ENCODE measurements around the gene KAT7. TPM values are rescaled to one million over a fixed set of nuclear protein-coding genes. Genes with fewer than 3 reads are reported as not detected.

KAT7 gene
- total RNA-seq, 2 experiments from 2014 or later: 61.2 to 66.6 TPM

GRCh38 chr17:49843774-49844350 lies 55.4 kb downstream of the KAT7 start:
- ATAC-seq: no peak
- peak; percentile 38 for DNase-seq
- Mint-ChIP-seq H3K4me1 (ENCODE audit: low read depth) (peaks cover 7% of the 10 kb centered on the region), H3K27me3 (no peaks in the 10 kb centered on the region), H3K4me3 (no peak overlapping the region), H3K36me3 (ENCODE audit: low read depth) (peaks cover 1% of the 10 kb centered on the region), H3K27ac (no peak overlapping the region), H3K9me3 (no peaks in the 10 kb centered on the region)
- intact Hi-C loops (cut with micrococcal nuclease): no loop called here
- CTCF ChIA-PET: interaction anchor here (0.8 kb wide), 1 partner anchor 136 kb away, joined by 3 read pairs; the partner anchor contains the start of gene SLC35B1
- TF ChIP-seq, protein P1, sequence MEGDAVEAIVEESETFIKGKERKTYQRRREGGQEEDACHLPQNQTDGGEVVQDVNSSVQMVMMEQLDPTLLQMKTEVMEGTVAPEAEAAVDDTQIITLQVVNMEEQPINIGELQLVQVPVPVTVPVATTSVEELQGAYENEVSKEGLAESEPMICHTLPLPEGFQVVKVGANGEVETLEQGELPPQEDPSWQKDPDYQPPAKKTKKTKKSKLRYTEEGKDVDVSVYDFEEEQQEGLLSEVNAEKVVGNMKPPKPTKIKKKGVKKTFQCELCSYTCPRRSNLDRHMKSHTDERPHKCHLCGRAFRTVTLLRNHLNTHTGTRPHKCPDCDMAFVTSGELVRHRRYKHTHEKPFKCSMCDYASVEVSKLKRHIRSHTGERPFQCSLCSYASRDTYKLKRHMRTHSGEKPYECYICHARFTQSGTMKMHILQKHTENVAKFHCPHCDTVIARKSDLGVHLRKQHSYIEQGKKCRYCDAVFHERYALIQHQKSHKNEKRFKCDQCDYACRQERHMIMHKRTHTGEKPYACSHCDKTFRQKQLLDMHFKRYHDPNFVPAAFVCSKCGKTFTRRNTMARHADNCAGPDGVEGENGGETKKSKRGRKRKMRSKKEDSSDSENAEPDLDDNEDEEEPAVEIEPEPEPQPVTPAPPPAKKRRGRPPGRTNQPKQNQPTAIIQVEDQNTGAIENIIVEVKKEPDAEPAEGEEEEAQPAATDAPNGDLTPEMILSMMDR (IDR thresholded peaks at IDR 0.05): no peak
- POLR2A ChIA-PET: interaction anchor here (1.4 kb wide), 1 partner anchor 10 kb away, joined by 3 read pairs; no protein-coding TSS in a partner anchor

DNA sequence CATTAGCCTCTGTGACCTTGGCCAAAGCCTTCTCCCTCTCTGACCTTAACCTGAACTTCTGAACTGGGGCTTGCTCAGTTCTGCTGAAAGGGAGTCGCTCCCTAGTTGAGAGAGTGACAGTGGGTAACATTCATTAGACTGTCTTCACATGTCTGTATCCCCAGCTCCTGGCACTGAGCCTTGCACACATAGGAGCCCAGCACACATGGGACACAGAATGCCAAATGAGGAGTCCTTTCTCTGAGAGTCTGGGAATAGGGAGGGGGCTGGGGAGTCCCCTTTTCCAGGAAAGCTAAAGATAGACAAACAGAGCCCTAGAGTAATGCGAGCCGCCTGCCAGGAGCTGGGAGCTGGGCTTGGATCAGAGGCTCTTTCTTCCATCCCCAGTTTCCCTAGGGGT lies 56.8 kb downstream of the KAT7 start:
- TF ChIP-seq, protein P1 (IDR thresholded peaks at IDR 0.05): no peak
- Mint-ChIP-seq H3K9me3 (no peaks in the 10 kb centered on the region), H3K36me3 (ENCODE audit: low read depth) (peaks cover 1% of the 10 kb centered on the region), H3K27ac (peak overlapping the region; percentile 32), H3K4me1 (ENCODE audit: low read depth) (peaks cover 7% of the 10 kb centered on the region), H3K4me3 (no peak overlapping the region), H3K27me3 (no peaks in the 10 kb centered on the region)
- ChIA-PET CTCF (interaction anchor here (0.8 kb wide), 1 partner anchor 410 kb away, joined by 3 read pairs; no protein-coding TSS in a partner anchor), POLR2A (no interaction called here)
- ATAC-seq (no peak), DNase-seq (no peak)
- intact Hi-C loops (cut with micrococcal nuclease): no loop called here

DNA sequence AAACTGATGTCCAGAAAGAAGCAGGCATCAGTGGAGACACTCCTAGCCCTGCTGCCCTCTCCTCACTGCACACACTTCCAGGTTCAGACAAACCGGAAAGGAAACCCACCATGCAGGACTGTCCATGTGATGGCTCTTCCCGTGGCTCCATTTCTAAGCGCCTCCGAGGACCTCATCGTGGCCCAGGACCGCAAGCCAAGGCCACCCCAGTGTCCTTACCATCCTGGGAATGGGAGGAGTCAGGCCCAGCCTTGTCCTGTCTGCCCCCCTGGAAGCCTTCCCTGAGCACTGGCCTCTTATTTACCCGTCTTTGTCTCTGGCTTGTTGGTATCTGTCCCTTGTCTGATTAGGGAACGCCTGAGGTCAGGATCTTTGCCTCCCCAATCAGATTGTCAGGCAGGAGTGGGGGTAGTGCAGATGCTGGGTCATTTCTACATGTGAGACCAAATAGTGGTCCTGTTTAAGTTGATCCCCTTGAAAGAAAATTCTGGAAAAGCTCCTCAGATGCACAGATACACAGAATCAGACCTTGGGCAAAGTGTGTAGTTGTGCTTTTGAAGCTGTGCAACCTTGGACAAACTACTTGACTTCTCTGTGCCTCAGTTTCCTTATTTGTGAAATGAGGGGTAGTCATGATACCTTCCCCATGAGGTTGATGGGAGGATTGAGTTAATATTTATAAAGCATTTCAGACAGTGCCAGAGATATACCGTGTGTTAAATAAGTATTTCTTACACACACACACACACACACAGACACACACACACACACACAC lies 58.6 kb downstream of the KAT7 start:
- Mint-ChIP-seq H3K36me3 (ENCODE audit: low read depth) (no peaks in the 10 kb centered on the region), H3K9me3 (no peaks in the 10 kb centered on the region), H3K4me3 (no peak overlapping the region), H3K27me3 (no peaks in the 10 kb centered on the region), H3K4me1 (ENCODE audit: low read depth) (peaks cover 19% of the 10 kb centered on the region), H3K27ac (no peak overlapping the region)
- ChIA-PET POLR2A (interaction anchor here (0.6 to 1.8 kb wide), 3 partner anchors 25 to 170 kb away, joined by 3 to 4 read pairs (median 3); no protein-coding TSS in a partner anchor), CTCF (interaction anchor here (1.1 to 1.2 kb wide), 2 partner anchors 106 to 151 kb away, joined by 3 read pairs; no protein-coding TSS in a partner anchor)
- intact Hi-C loops (cut with micrococcal nuclease): no loop called here
- no peak for ATAC-seq
- no peak for DNase-seq
- TF ChIP-seq, protein P1 (IDR thresholded peaks at IDR 0.05): no peak

GRCh38 chr17:49848019-49848473 lies 59.6 kb downstream of the KAT7 start, which contains the start of gene TAC4:
Gene TAC4, minus strand, starts transcription at chr17:49848069. Its CDS starts 52 bp downstream, at chr17:49848017.
- ChIA-PET POLR2A (interaction anchor here (0.5 to 1.8 kb wide), 5 partner anchors 24 to 625 kb away, joined by 3 to 4 read pairs (median 3); no protein-coding TSS in a partner anchor), CTCF (interaction anchor here (1.1 kb wide), 1 partner anchor 150 kb away, joined by 3 read pairs; no protein-coding TSS in a partner anchor)
- H3K27me3 Mint-ChIP-seq: no peaks in the 10 kb centered on the region
- H3K9me3 Mint-ChIP-seq: no peaks in the 10 kb centered on the region
- no peak within 1 kb of the TSS for H3K27ac Mint-ChIP-seq
- ATAC-seq (no peak), DNase-seq (no peak)
- peaks cover 20% of the 10 kb centered on the region for H3K4me1 Mint-ChIP-seq (ENCODE audit: low read depth)
- TF ChIP-seq, protein P1 (IDR thresholded peaks at IDR 0.05): no peak
- no peaks in the 10 kb centered on the region for H3K36me3 Mint-ChIP-seq (ENCODE audit: low read depth)
- no peak within 1 kb of the TSS for H3K4me3 Mint-ChIP-seq
- intact Hi-C loops (cut with micrococcal nuclease): no loop called here
